Tongue (tissue), 2 donors: ENCODE measurements around the gene TANC1. TPM values are rescaled to one million over a fixed set of nuclear protein-coding genes. Genes with fewer than 3 reads are reported as not detected.

ENCODE experiments used
- DNase-seq: peaks from one replicate; pipeline ENCODE4 v3.0.0-alpha.2; 2015
- total RNA-seq: library from RNA; depleted of rRNA; stranded (reverse); fragments of >200 nt; gene quantifications from one replicate; pipeline ENCODE4 v1.2.3, GENCODE V29; 2014

TANC1 gene
- total RNA-seq, 1 donor from 2014 or later = 53.3 TPM

GRCh38 chr2:158962074-158962473, 6.4 kb upstream of the TANC1 start:
- DNase-seq = no peak

GRCh38 chr2:158963071-158963470, 5.4 kb upstream of the TANC1 start:
- DNase-seq = no peak

GRCh38 chr2:158965107-158965506, 3.3 kb upstream of the TANC1 start:
- DNase-seq = peak; percentile 45

DNA sequence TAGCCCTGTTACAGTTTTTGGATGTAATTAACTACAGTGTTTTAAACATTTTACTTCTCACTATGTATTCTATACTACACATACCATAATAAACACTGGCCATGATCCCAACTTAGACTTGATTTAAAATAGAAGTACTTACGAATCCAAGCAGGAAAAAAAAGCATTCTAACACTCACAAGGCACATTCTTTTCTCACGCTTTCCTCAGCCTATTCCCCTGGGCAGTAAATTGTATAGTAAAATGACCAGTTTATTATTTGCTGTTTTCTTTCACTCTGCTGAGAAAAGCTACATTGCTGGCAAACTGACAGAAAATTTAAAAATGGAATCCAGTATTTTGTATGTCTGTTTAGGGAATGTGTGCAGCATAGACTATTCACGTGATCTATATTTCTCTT, 2.8 kb upstream of the TANC1 start:
- DNase-seq = peak; percentile 72

DNA sequence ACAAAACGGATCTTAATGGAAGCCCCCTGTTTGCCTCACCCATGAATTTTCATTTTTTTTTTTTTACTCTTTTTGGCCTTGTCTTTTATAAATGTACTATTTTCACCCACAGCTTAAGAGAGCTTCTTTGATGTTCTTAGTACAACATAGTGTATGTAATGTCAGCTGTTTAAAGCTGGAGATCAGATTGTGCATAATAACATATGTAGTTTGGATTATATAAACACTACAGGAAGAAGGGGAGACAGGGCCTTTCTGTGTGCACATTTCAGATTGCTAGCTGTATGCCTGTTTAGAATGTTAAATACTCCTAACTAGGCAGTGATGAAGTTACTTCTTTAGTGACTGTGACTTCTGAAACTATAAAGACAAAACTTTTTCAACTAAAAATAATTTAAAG, 2.1 kb upstream of the TANC1 start:
- peak; percentile 54 for DNase-seq

DNA sequence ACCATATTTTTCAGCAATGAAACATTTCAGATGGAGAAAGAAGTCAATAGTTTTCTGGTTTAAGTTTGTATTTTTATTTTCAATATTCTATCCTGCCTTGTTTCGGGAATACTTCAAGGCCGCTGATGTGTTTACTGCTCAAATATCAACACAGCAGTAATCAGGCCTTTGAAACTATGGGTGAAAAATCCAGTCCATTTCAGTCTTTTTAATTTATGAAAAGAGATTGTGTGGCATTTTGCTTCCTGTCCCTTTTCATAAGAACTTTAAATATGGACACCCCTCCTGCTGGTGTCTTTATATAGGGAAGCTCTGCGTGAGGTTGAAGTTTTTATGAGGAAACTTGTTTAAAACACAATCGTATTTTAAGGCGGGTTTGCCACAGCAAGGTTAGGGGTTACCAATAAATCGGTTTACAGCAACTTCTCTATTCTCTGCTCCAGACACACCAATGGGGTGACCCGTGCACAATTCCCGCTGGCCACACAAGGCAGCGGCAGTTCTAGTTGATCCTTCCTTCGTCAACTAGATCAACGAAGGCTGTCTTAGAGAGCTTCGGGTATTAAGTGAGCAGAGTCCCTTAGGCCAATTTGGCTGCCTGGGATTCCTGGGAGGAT, 1.2 kb upstream of the TANC1 start:
- peak; percentile 38 for DNase-seq

GRCh38 chr2:158967731-158968395, 577 bp upstream of the TANC1 start:
- DNase-seq = peak; percentile 84

DNA sequence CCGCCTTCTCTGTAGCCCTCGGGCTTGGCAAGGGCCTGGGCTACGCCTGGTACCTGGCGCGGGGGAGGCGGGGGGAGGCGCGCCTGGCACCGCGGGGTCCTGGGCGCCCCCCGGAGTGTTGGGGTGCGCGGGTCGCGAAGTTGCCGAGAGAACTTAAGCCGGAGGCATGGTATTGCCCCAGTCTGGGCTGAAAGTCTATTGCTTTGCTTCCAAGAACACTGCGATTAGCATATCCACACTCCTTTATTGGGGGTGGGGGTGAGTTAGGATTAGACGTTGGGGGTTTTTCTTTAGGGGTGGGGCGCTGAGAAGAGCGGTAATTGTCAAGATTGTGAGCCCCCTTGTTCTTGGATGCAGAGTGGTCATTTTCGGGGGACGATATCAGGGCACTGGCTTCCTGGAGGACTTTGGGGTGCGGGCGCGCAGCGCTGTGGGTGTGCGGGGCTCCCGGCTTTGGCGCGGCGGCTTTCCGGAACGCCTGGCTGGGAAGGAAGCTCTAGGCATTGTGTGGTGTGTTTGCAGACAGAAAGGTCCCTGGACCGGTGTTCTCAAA, 798 bp downstream of the TANC1 start:
- no peak for DNase-seq

- DNase-seq = peak; percentile 65
Observed at GRCh38 chr2:158969715-158970240, 1.3 kb downstream of the TANC1 start.

GRCh38 chr2:158970241-158970751, 1.9 kb downstream of the TANC1 start:
- DNase-seq = no peak

DNA sequence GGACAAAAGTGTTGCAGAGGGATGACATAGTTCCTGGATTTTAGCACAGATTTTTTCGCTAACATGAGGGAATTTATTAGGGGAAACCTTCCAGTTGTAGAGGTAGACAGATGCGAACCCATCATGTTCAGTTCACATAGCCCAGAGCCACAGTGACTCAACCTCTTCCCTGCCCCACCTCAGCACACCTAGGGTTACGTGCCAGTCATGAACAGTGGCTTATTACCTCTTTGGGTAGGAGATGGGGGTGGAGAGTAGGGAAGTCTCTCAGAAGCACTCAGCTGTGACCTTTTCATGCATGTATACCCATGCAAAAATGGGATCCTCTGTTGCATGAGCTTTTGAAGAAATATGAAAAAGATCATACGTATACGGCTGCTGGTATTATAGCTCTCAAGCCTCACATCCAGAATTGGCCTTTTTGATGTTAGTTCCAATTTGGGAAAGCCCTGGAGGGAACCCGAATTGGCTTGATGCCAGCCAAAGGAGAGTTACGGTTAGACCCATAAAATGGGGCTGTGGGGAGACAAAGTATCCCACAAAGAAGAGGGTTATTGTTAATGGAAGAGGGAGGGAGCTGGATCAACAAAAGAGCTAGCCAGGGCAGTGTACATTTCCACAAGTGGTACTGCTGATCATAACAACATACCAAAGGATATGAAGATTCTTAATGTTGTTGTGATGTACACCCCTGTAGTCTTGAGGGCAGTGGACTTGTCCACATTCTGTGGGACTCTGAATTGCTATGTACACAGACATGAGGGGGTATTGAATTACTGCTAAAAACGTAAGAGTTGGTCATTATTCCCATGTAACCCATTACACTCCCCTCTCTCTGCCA, 4.9 kb downstream of the TANC1 start:
- peak; percentile 40 for DNase-seq

- no peak for DNase-seq
Observed at GRCh38 chr2:158975271-158975921, 7.0 kb downstream of the TANC1 start.

- DNase-seq = no peak
Observed at GRCh38 chr2:158979772-158980171, 11.3 kb downstream of the TANC1 start.

GRCh38 chr2:158984604-158985135, 16.2 kb downstream of the TANC1 start:
- DNase-seq = no peak

DNA sequence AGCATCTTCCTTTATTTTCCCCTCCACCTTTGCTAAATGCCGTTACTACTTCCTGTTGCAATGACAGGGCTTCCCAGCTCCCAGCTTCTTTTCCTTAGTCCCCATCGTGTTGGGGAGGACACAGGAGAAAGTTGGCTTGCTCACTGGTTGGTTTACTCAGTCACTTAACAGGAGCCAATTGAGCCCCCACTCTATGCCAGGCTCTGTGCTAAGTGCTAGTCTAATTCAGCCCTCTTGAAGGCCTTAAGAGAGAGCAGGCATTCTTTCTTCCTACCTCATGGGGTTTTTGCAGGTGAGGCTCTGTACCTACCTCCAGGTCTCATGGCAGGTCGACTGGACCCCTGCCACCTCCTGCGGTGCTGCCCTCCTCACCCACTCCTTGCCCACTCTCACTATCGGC, 20.1 kb downstream of the TANC1 start:
- DNase-seq = no peak

- DNase-seq = no peak
Observed at GRCh38 chr2:158989165-158989564, 20.7 kb downstream of the TANC1 start.

- DNase-seq = no peak
Observed at GRCh38 chr2:158990397-158991214, 22.2 kb downstream of the TANC1 start.

DNA sequence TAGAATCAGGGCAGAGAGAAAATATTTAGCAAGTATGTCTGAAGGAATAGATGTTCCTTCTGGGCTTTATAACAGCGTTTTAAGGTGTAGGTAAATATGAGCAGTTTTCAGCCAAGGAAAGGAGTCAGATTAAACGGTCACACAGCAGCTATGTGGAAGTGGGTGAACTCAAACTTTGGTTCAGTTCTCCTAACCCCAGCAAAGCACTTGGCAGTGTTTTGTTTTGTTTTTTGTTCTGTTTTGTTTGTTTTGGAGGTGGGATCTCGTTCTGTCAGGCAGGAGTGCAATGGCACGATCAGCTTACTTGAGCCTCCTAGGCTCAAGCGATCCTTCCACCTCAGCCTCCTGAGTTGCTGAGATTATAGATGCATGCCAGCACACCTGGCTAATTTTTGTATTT, 24.6 kb downstream of the TANC1 start:
- no peak for DNase-seq

GRCh38 chr2:158993721-158994587, 25.5 kb downstream of the TANC1 start:
- no peak for DNase-seq
